Measurements from ENCODE around the gene DNAH12. TPM values are rescaled to one million over a fixed set of nuclear protein-coding genes. Genes with fewer than 3 reads are reported as not detected.

Gene DNAH12
- total RNA-seq, 3 donors from 2014 or later: 0.15 to 0.33 (median 0.32) TPM

GRCh38 chr3:57411715-57412114, 132.4 kb downstream of the DNAH12 start:
- H3K4me1 ChIP-seq: no peaks in the 10 kb centered on the region
- no peak for DNase-seq (ENCODE audit: low spot score in 2 of 2)
- H3K4me3 ChIP-seq: no peak overlapping the region
- H3K36me3 ChIP-seq: no peaks in the 10 kb centered on the region
- TF ChIP-seq POLR2A (IDR thresholded peaks at IDR 0.05): no peak
- TF ChIP-seq CTCF (IDR thresholded peaks at IDR 0.05): no peak
- TF ChIP-seq POLR2AphosphoS5 (IDR thresholded peaks at IDR 0.05): no peak
- no peak overlapping the region for H3K27ac ChIP-seq
- H3K27me3 ChIP-seq: no peaks in the 10 kb centered on the region
- peaks cover 0 to 4% of the 10 kb centered on the region in 2 donors for H3K9me3 ChIP-seq
- intact Hi-C loops (cut with DNase I; ENCODE audit: low total_unique reads): no loop called here

GRCh38 chr3:57409471-57409870, 134.7 kb downstream of the DNAH12 start:
- H3K36me3 ChIP-seq: no peaks in the 10 kb centered on the region
- no peaks in the 10 kb centered on the region for H3K4me1 ChIP-seq
- no peak for TF ChIP-seq POLR2AphosphoS5 (IDR thresholded peaks at IDR 0.05)
- no peak for TF ChIP-seq POLR2A (IDR thresholded peaks at IDR 0.05)
- TF ChIP-seq CTCF (IDR thresholded peaks at IDR 0.05): no peak
- intact Hi-C loops (cut with DNase I; ENCODE audit: low total_unique reads): no loop called here
- peaks cover 0 to 4% of the 10 kb centered on the region in 2 donors for H3K9me3 ChIP-seq
- no peak for DNase-seq (ENCODE audit: low spot score in 2 of 2)
- H3K27me3 ChIP-seq: no peaks in the 10 kb centered on the region
- H3K4me3 ChIP-seq: no peak overlapping the region
- H3K27ac ChIP-seq: no peak overlapping the region

DNA sequence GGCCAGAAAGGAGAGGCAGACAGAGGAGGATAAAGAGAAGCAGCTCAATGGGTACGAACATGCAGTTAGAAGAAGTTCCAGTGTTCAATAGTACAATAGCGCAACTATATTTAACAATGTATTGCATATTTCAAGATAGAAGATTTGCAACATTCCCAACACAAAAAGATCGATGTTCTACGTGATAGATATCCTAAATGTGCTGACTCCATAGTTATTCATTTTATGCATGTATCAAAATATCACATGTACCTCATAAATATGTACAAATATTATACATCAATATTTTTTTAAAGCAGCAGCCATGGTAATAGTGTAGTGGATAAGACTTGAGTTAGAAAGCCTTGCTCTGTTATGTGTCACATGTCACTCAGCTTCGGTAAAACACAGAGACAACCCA, 141.5 kb downstream of the DNAH12 start:
- TF ChIP-seq CTCF (IDR thresholded peaks at IDR 0.05) (no peak), POLR2AphosphoS5 (IDR thresholded peaks at IDR 0.05) (no peak), POLR2A (IDR thresholded peaks at IDR 0.05) (no peak)
- intact Hi-C loops (cut with DNase I; ENCODE audit: low total_unique reads): no loop called here

DNA sequence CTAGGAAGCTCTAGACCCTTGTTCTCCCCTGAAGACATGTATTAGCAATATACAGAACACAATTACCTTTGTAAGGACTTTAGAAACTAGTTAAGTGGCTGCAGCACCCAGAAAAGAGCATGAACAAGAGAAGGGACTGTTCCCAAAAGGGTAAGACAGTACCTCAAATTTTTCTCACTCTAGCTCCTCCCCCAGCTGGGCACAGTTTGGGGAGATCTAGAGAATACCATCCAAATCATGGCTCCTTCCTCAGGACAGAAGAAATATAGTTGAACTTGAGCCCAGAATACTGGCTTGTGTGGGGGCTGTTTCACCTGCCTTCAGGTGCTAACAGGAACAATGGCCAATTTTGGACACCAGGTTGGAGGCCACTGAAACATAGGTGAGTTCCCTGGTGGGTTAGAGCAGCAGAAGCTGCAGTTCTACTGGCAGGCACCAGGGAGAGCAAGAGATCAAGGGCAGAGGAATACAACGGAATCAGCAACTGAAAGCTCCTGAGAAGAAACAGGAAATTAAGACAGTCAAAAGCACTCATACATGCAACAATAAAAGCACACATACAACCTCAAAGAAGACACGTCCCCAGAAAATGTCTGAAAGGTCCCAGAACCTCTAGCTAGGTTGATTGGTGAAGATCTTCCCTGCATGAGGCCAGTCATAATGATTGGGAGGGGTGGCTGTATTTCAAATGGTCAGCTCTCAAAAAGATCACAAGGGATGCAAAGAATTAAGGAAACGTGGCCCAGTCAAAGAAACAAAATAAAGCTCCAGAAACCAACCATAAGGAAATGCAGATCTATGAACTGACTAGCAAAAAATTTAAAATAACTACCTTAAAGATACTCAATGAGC, 146.7 kb downstream of the DNAH12 start:
- Histone ChIP-seq H3K27ac (no peak overlapping the region), H3K4me1 (no peaks in the 10 kb centered on the region), H3K36me3 (no peaks in the 10 kb centered on the region), H3K4me3 (no peak overlapping the region), H3K9me3 (no peaks in the 10 kb centered on the region), H3K27me3 (no peaks in the 10 kb centered on the region)
- peak; percentile 26 to 51 for DNase-seq (ENCODE audit: low spot score in 2 of 2)
- TF ChIP-seq POLR2A (IDR thresholded peaks at IDR 0.05) (no peak), CTCF (IDR thresholded peaks at IDR 0.05) (peak in 2 of 3 donors; percentile 79 to 82)
- intact Hi-C loops (cut with DNase I; ENCODE audit: low total_unique reads): no loop called here

More for the DNA sequence above, 141.5 kb downstream of the DNAH12 start:
- no peak overlapping the region for H3K27ac ChIP-seq
- H3K4me1 ChIP-seq: no peaks in the 10 kb centered on the region
- no peak for DNase-seq (ENCODE audit: low spot score in 2 of 2)
- H3K36me3 ChIP-seq: no peaks in the 10 kb centered on the region
- no peak overlapping the region for H3K4me3 ChIP-seq
- H3K9me3 ChIP-seq: no peaks in the 10 kb centered on the region
- H3K27me3 ChIP-seq: no peaks in the 10 kb centered on the region

DNA sequence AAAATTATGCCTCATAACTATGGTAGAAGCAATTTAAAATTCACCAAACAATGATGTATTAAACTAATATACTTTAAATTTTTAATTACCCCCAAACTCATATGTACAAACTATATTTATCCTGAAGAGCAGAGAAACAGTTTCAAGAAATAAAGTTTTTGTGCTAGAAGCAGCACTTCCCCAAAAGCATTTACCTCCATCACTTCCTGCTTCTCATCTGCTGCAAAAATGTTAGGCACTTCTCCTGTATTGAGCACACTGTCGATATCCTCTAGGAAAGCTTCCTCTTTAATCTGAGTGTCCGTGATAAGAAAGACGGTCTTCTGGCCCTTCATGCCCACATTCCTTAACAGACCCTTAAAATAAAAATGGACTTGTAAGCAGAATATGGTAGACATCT, 150.2 kb downstream of the DNAH12 start:
- Histone ChIP-seq H3K27ac (no peak overlapping the region), H3K36me3 (no peaks in the 10 kb centered on the region), H3K27me3 (no peaks in the 10 kb centered on the region), H3K4me3 (no peak overlapping the region), H3K9me3 (no peaks in the 10 kb centered on the region), H3K4me1 (no peaks in the 10 kb centered on the region)
- no peak for TF ChIP-seq CTCF (IDR thresholded peaks at IDR 0.05)
- no peak for TF ChIP-seq POLR2A (IDR thresholded peaks at IDR 0.05)
- no peak for TF ChIP-seq POLR2AphosphoS5 (IDR thresholded peaks at IDR 0.05)
- DNase-seq (ENCODE audit: low spot score in 2 of 2): no peak
- intact Hi-C loops (cut with DNase I; ENCODE audit: low total_unique reads): no loop called here
